Neural progenitor cell (in vitro differentiated cells): Measurements from ENCODE around the gene ZNF816.

Experiments used
- EZH2phosphoT487 ChIP-seq: fragments of 200-600 bp; sonication (generic); IDR thresholded peaks from 2 replicates; pipeline ENCODE4 v1.6.1; 2017; ENCODE audit warnings: antibody characterized with exemption
- TF ChIP-seq, protein P1 (sequence below): fragments of 200-600 bp; sonication (generic); IDR thresholded peaks from 2 replicates; pipeline ENCODE4 v1.5.1; 2017; ENCODE audit warnings: antibody characterized with exemption, mild to moderate bottlenecking

DNA sequence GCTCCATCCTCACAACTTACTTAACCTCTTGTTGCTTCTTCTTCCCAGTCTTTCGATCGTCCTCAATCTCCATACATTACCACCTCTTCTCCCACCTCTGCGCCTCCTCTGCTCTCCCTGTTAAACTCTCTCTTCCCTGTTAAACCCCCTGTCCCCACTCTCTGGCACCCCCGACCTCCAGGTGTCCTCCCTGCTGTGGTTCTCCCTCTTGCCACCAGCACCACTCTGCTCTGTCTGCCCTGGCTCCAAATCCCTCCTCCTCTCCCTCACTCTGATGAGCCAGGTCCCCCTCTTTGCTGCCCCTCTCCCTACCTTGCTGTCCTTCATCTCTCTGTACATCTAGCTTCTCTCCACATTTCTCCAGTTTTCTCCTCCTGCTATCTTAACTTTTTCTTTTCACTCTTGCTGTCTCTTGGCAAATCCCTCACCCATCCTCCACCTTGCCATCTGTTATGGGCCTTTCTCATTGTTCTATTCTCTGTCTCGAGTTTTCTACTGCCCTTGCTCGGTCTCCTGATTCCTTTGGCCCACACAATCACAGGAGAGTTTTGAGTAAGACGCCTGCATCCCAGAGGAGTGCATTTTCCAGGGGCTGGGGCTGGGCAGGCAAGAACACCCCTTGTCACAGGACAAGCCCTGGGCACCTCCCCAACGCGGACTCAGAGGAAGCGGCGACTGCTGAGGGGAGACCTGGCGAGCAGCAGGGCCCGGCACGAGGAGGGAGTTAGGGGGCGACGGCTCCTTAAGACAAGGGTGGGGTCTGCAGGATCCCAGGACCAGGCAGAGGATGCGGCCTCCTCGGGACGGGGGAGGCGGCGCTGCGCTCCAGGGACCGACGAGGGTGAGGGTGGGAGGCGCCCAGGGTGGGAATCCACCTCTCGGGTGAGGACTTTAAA is 29.7 kb upstream of the ZNF816 start:
- TF ChIP-seq EZH2phosphoT487: no peak
- TF ChIP-seq, protein P1, sequence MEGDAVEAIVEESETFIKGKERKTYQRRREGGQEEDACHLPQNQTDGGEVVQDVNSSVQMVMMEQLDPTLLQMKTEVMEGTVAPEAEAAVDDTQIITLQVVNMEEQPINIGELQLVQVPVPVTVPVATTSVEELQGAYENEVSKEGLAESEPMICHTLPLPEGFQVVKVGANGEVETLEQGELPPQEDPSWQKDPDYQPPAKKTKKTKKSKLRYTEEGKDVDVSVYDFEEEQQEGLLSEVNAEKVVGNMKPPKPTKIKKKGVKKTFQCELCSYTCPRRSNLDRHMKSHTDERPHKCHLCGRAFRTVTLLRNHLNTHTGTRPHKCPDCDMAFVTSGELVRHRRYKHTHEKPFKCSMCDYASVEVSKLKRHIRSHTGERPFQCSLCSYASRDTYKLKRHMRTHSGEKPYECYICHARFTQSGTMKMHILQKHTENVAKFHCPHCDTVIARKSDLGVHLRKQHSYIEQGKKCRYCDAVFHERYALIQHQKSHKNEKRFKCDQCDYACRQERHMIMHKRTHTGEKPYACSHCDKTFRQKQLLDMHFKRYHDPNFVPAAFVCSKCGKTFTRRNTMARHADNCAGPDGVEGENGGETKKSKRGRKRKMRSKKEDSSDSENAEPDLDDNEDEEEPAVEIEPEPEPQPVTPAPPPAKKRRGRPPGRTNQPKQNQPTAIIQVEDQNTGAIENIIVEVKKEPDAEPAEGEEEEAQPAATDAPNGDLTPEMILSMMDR: no peak
